GM18858 (cell line): ENCODE data around the gene EFNA3.

Experiments
- ATAC-seq: cut with Tn5 transposase; IDR thresholded peaks from one replicate; pipeline ENCODE4 v1.9.1; 2021; ENCODE audit not compliant: unreplicated experiment

Gene EFNA3

GRCh38 chr1:155130272-155131006 is 51.8 kb downstream of the EFNA3 start:
- ATAC-seq, result no peak

- no peak for ATAC-seq
Observed at GRCh38 chr1:155131285-155131684, 52.6 kb downstream of the EFNA3 start.

GRCh38 chr1:155131856-155132255 is 53.2 kb downstream of the EFNA3 start:
- ATAC-seq, result no peak

GRCh38 chr1:155133799-155134281 is 55.2 kb downstream of the EFNA3 start:
- no peak for ATAC-seq

GRCh38 chr1:155134322-155134721 is 55.7 kb downstream of the EFNA3 start:
- no peak for ATAC-seq

- no peak for ATAC-seq
Observed at GRCh38 chr1:155134880-155135414, 56.3 kb downstream of the EFNA3 start.

GRCh38 chr1:155135415-155136028 is 56.9 kb downstream of the EFNA3 start, which contains the start of gene SLC50A1:
Gene SLC50A1, plus strand, starts transcription at chr1:155135852. Its CDS starts 60 bp downstream, at chr1:155135912.
- ATAC-seq, result peak; percentile 43

- ATAC-seq, result no peak
Observed at GRCh38 chr1:155136748-155137147, 58.1 kb downstream of the EFNA3 start.
